Measurements from ENCODE around the gene NTF4. TPM values are rescaled to one million over a fixed set of nuclear protein-coding genes. Genes with fewer than 3 reads are reported as not detected.

The NTF4 gene, protein sequence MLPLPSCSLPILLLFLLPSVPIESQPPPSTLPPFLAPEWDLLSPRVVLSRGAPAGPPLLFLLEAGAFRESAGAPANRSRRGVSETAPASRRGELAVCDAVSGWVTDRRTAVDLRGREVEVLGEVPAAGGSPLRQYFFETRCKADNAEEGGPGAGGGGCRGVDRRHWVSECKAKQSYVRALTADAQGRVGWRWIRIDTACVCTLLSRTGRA
- polyA plus RNA-seq: not detected

DNA sequence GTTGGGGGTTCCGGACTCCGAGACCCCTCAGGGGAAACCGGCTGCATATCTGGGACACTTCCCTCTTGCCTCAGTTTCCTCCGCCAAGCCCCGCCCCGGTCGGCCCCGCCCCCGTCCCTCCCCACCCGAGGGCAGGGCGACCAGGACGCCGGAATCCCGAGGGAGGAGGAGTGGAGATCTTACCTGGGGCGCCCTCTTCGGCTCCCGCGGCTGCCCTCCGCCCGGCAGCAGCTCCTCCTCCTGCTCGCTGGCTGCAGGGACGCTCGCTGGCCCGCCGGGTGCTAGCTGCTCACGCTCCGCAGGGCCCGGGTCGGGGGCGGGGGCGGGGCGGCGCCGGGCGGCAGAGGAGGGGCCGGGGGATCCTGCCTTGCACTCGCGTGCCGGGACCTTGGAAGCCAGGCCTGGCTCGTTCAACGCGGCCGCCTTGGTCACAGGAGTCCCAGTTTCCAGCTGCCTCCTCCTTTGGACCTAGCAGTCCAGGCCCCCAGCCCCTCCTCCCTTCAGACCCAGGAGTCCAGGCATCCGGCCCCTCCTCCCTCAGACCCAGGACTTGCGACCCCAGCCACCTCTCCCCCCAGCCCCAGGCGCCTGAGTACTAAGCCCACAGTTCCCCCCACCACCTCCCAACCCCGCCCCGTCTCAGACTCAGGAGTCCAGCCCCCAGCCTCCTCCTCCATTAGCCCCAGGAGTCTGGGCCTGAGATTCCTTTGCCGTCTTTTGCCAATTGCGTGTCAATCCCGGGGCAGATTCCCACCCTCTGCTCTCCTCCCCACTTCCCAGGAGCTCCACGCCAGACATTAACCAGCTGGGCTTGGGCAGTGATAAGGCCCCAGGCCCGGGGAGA lies at the start of gene NTF4:
TSS of gene NTF4 (minus strand) at position 51 of the 844 bp plus-strand sequence. CDS start 2,821 bp downstream, outside the sequence.
- H3K36me3 Mint-ChIP-seq: peaks cover 0 to 4% (median 0%) of the 10 kb centered on the region in 3 donors
- H3K4me1 Mint-ChIP-seq: no peaks in the 10 kb centered on the region
- H3K4me3 Mint-ChIP-seq: no peak within 1 kb of the TSS
- no peak for DNase-seq
- peaks cover 10 to 24% (median 14%) of the 10 kb centered on the region in 3 donors for H3K27me3 Mint-ChIP-seq (ENCODE audit: low read depth in 3 of 3)
- no peak within 1 kb of the TSS for H3K27ac Mint-ChIP-seq
- peaks cover 0 to 7% (median 0%) of the 10 kb centered on the region in 6 donors for H3K9me3 Mint-ChIP-seq

DNA sequence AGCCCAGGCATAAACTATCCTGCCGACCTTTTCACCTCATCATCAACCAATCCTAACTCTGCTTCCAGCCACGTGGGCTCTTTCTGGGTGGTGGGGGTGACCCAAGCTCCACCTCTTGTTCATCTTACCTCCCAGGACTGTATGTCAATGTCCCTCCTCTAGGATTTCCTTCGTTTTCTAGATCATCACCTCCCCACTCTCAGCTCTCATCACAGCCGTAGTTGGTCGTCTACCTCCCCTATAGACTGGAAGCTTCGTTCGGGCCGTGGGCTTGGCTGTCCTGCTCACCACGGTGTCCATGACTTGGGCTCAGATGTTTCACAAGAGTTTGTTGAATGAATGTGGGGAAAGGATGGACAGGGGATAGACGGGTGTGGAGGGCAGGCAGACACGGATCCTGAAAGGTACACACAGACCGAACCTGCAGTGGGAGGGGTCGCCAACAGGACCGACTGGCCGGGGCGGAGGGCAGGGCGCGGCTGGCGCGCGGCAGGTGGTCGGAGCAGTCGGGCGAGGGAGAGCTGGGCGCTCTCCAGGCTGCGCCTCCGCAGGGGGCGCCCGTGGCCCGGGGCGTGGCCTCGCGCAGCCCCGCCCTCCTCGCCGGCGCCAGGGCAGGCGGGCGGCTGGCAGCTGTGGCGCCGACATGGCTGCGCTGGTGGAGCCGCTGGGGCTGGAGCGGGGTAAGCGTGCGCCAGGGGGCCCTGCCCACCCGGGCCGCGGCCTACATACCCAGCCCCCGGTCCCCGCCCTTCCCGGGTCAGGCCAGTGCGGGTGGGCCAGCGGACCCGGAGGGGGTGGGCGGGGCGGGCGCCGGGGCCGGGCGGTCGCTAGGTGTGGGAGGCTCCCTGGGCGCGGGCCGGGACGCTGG lies 49.4 kb upstream of the NTF4 start, which contains the start of gene LIN7B:
TSS of gene LIN7B (plus strand) at position 609 of the 868 bp plus-strand sequence. CDS start at position 644, 35 bp downstream.
- Mint-ChIP-seq H3K9me3 (no peaks in the 10 kb centered on the region), H3K4me1 (peaks cover 31 to 44% of the 10 kb centered on the region in 2 donors), H3K27ac (peak within 1 kb of the TSS in 5 of 6 donors; percentile 42 to 90 (median 86)), H3K27me3 (ENCODE audit: low read depth in 3 of 3) (peaks cover under 1 to 6% (median 2%) of the 10 kb centered on the region in 3 donors), H3K36me3 (peaks cover 0 to 2% (median under 1%) of the 10 kb centered on the region in 3 donors), H3K4me3 (peak within 1 kb of the TSS; percentile 80 to 94 (median 87))
- peak; percentile 80 to 86 (median 86) for DNase-seq

DNA sequence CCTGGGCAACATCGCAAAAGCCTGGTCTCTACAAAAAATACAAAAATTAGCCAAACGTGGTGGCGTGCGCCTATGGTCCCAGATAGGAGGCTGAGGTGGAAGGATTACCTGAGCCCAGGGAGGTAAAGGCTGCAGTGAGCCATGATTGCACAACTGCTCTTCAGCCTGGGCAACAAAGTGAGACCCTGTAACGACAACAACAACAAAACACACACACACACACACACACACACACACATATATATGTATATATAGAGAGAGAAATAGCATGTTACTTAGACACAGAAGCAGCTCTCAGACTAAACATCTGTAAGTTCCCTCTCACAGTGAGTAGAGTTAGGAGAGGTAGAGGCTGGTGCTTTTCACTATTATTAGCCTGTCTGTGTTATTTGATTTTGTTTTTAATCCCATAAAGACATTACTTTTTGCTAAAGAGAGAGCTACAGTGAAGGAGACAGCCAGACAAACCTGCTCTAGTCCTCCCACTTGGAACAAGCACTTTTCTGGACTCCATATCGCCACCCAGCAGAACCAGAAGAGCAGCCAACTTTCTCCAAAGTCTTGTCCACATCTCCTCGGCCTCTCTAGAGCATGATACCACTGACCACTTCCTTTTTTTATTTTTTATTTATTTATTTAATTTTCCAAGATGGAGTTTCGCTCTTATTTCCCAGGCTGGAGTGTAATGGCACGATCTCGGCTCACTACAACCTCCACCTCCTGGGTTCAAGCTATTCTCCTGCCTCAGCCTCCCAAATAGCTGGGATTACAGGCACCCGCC lies 46.8 kb upstream of the NTF4 start:
- H3K4me1 Mint-ChIP-seq: peaks cover 15 to 21% of the 10 kb centered on the region in 2 donors
- H3K36me3 Mint-ChIP-seq: peaks cover 10 to 18% (median 15%) of the 10 kb centered on the region in 3 donors
- peak overlapping the region in 1 of 5 donors; percentile 26 for H3K4me3 Mint-ChIP-seq
- H3K27me3 Mint-ChIP-seq (ENCODE audit: low read depth in 3 of 3): peaks cover 5 to 7% (median 6%) of the 10 kb centered on the region in 3 donors
- DNase-seq: no peak
- no peaks in the 10 kb centered on the region for H3K9me3 Mint-ChIP-seq
- H3K27ac Mint-ChIP-seq: no peak overlapping the region

DNA sequence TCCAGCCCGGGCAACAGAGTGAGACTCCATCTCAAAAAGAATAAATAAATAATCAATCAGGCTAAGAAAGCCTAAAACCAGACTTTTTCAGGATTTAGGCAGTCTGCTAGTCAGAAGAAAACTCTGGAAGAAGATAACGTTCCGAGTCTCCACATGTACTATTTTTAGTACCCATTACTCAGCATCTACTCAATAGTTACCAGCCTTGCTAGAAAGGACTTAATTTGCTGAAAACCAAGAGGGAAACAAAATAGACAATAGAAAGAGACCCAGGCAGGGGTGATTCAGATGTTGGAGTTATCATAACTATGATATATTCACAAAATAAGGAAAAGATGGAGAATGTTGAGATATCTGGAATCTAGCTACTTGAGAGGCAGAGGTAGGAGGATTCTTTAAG lies 45.9 kb upstream of the NTF4 start:
- peaks cover 5 to 7% (median 6%) of the 10 kb centered on the region in 3 donors for H3K27me3 Mint-ChIP-seq (ENCODE audit: low read depth in 3 of 3)
- peaks cover 10 to 19% (median 15%) of the 10 kb centered on the region in 3 donors for H3K36me3 Mint-ChIP-seq
- peak overlapping the region in 1 of 6 donors; percentile 55 for H3K27ac Mint-ChIP-seq
- no peaks in the 10 kb centered on the region for H3K9me3 Mint-ChIP-seq
- no peak overlapping the region for H3K4me3 Mint-ChIP-seq
- H3K4me1 Mint-ChIP-seq: peaks cover 15 to 18% of the 10 kb centered on the region in 2 donors
- no peak for DNase-seq

DNA sequence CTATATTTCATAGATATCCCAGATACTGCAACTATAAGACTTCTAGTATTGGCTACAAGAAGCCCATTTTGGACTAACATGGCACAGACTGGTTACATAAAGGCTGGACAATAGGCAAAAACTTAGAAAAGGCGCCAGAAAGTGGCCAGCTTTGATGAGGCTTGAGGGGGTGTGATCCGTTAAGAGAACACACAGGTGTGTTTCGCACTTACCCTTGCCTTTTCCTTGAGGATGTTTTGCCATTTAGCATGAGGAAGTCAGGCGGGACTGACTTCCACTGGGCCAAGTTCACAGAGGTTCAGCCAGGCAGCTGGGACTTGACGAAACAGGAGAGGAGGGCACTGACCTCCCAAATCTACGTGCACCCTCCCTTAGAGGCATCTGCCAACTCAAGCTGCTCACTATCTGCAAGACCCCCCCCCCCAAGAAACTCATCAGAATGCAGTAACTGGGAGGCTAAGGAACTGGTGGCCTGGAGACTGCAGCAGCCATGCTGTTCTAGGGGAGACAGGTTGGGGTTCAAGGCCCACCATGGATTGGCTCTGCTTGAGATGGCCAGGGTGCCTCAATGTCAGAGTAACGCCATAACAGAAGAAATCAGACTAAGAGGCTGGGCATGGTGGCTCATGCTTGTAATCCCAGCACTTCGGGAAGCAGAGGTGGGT lies 45.1 kb upstream of the NTF4 start:
- peak overlapping the region in 1 of 6 donors; percentile 1 for H3K27ac Mint-ChIP-seq
- H3K36me3 Mint-ChIP-seq: peaks cover 16 to 24% (median 19%) of the 10 kb centered on the region in 3 donors
- no peak overlapping the region for H3K4me3 Mint-ChIP-seq
- DNase-seq: no peak
- peaks cover 11% of the 10 kb centered on the region in 2 donors for H3K4me1 Mint-ChIP-seq
- peaks cover 5 to 7% (median 6%) of the 10 kb centered on the region in 3 donors for H3K27me3 Mint-ChIP-seq (ENCODE audit: low read depth in 3 of 3)
- H3K9me3 Mint-ChIP-seq: no peaks in the 10 kb centered on the region

DNA sequence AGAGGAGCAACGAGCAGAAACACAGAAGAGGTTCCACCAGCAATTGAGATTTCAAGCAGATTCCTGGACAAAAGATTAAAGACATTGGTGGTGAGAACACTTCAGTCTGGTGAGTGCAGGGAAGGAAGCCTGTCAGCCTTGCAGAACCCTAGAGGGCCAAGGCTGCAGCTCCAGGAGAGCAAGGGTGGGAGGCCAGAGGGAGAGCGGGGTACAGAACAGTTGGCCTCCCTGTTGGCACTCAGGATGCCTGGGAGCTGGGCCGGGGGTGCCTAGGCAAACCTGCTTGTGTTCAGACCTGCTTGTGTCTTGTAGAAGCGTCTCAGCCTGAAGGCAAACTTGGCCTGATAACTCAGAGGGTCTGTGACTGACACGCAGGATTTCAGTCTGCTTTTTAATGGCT lies 44.4 kb upstream of the NTF4 start:
- Mint-ChIP-seq H3K27ac (peak overlapping the region in 3 of 6 donors; percentile 1 to 37 (median 19)), H3K27me3 (ENCODE audit: low read depth in 3 of 3) (peaks cover 5 to 7% (median 6%) of the 10 kb centered on the region in 3 donors), H3K4me3 (no peak overlapping the region), H3K36me3 (peaks cover 17 to 25% (median 19%) of the 10 kb centered on the region in 3 donors), H3K4me1 (peaks cover 10 to 11% of the 10 kb centered on the region in 2 donors), H3K9me3 (no peaks in the 10 kb centered on the region)
- no peak for DNase-seq

DNA sequence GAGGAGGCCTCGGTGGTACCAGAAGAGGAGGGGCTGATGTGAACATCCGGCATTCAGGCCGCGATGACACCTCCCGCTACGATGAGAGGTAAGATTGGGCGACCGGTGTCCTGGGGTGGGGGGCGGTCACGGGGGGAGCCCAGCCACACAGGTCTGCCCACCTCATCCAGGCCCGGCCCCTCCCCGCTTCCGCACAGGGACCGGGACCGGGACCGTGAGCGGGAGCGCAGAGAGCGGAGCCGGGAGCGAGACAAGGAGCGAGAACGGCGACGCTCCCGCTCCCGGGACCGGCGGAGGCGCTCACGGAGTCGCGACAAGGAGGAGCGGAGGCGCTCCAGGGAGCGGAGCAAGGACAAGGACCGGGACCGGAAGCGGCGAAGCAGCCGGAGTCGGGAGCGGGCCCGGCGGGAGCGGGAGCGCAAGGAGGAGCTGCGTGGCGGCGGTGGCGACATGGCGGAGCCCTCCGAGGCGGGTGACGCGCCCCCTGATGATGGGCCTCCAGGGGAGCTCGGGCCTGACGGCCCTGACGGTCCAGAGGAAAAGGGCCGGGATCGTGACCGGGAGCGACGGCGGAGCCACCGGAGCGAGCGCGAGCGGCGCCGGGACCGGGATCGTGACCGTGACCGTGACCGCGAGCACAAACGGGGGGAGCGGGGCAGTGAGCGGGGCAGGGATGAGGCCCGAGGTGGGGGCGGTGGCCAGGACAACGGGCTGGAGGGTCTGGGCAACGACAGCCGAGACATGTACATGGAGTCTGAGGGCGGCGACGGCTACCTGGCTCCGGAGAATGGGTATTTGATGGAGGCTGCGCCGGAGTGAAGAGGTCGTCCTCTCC lies 43.2 kb upstream of the NTF4 start:
- H3K4me3 Mint-ChIP-seq: no peak overlapping the region
- peaks cover 0 to 1% of the 10 kb centered on the region in 2 donors for H3K4me1 Mint-ChIP-seq
- peaks cover 5 to 7% (median 6%) of the 10 kb centered on the region in 3 donors for H3K27me3 Mint-ChIP-seq (ENCODE audit: low read depth in 3 of 3)
- no peak overlapping the region for H3K27ac Mint-ChIP-seq
- no peaks in the 10 kb centered on the region for H3K9me3 Mint-ChIP-seq
- no peak for DNase-seq
- peaks cover 17 to 25% (median 19%) of the 10 kb centered on the region in 3 donors for H3K36me3 Mint-ChIP-seq

DNA sequence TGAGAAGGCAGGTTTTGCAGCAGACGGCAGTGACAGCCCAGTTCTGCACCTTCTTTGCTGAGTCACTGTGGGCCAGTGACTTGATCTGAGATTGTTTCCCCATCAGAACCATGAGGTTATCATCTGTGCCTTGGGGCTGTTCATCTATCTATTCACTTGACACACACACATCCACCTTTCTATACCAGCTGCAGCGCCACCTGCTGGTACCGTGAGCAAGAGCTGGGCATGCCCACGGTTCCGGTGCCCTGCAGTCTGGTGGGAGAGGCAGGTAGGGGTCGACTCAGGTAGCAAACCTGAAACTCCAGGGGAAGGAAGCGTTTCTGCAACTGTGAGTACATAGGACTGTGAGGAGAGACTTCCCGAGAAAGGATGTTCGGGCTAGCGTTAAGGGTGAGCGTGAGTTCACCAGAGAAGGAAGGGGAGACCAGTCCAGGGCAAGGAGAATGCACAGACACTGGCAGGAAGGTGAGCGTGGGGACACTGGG lies 42.1 kb upstream of the NTF4 start:
- Mint-ChIP-seq H3K9me3 (no peaks in the 10 kb centered on the region), H3K27ac (peak overlapping the region in 1 of 6 donors; percentile 17), H3K4me3 (no peak overlapping the region), H3K4me1 (peaks cover 0 to 1% of the 10 kb centered on the region in 2 donors), H3K27me3 (ENCODE audit: low read depth in 3 of 3) (peaks cover 5 to 7% (median 6%) of the 10 kb centered on the region in 3 donors), H3K36me3 (peaks cover 17 to 25% (median 19%) of the 10 kb centered on the region in 3 donors)
- DNase-seq: peak; percentile 35 to 47 (median 36)

DNA sequence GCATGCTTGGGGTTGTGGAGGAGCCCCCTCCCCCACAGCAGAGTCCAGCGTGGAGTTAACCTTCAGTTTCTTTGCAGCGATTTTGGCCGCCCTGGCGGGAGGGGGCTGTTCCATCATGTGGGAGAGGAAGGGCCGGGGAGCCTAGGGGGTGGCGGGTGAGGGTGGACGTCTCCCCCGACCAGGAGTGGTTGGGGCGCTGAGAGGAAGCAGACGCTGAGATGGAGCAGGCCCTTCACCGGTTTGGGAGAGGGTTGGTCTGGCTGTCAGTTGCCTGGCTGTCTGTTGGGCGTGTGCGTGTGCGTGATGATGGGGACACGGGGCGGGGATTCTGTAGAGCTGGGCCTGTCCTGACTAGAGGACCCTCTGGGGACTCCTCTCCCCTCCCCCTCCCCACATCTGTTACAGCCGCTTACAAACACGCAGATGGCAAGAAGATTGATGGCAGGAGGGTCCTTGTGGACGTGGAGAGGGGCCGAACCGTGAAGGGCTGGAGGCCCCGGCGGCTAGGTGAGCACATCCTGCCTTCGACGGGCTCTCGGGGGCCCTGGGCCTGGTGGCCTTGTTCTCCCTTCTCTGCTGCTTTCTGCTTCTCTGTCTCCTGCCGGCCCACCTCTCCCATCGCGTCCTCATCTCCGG lies 39.7 kb upstream of the NTF4 start:
- Mint-ChIP-seq H3K4me3 (no peak overlapping the region), H3K9me3 (no peaks in the 10 kb centered on the region)
- no peak for DNase-seq

DNA sequence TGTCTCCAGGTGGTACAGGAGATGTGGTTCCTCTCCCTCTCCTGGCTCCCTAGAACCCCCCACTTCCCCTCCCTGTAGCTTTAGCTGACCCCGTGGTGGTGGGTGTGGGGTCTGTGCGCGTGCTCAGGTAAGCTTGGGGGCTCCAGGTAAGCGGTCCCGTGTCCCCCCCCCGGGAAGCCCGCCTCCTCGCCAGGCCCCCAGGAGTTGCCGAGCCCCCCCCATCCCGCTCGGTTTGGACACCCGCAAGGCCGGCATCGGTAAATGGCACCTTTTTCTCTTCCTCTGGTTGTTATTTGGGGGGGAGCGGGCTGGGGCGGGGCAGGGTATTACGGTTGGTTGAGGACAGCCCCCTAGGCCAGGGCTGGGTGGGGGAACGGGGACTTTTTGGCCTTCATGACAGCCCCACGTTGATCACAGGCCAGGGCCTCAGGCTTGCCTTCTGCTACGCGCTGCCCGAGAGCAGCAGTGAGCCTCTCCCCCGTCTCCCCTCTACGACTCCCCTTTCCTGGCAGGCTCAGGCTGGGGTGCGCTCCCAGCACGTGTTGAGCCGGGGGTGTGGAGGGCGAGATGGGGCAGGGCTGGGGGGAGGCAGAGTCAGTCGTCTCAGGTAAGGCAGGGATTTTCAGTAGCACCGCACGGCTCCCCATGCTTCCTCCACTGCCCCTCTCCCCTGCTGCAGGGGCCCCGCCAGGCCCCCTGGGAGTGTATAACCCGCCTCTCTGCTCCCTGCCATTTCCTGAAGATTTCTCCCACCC lies 38.9 kb upstream of the NTF4 start:
- Mint-ChIP-seq H3K27ac (no peak overlapping the region), H3K4me3 (no peak overlapping the region), H3K9me3 (no peaks in the 10 kb centered on the region), H3K4me1 (peaks cover 0 to 1% of the 10 kb centered on the region in 2 donors), H3K27me3 (ENCODE audit: low read depth in 3 of 3) (peaks cover 6 to 8% (median 8%) of the 10 kb centered on the region in 3 donors), H3K36me3 (peaks cover 18 to 31% (median 23%) of the 10 kb centered on the region in 3 donors)
- DNase-seq: no peak

More for the DNA sequence above, 39.7 kb upstream of the NTF4 start:
- Mint-ChIP-seq H3K36me3 (peaks cover 21 to 31% (median 25%) of the 10 kb centered on the region in 3 donors), H3K27me3 (ENCODE audit: low read depth in 3 of 3) (peaks cover 7 to 8% (median 8%) of the 10 kb centered on the region in 3 donors), H3K27ac (peak overlapping the region in 2 of 6 donors; percentile 39 to 83), H3K4me1 (peaks cover 0 to 1% of the 10 kb centered on the region in 2 donors)
